ENCODE data around the gene AMH. TPM values are rescaled to one million over a fixed set of nuclear protein-coding genes. Genes with fewer than 3 reads are reported as not detected.

Gene AMH
- total and polyA plus RNA-seq, 2 of the 4 experiments (the other 2 are of a cell fraction), result 0.86 TPM; not detected in 1

- dilution Hi-C loops (cut with HindIII; ENCODE audit: low sequenced_read_pairs, unreplicated experiment) (no loop called here), intact Hi-C loops (cut with micrococcal nuclease) (no loop called here), in situ Hi-C loops (cut with MboI; ENCODE audit: low sequenced_read_pairs) (no loop called here)
- Histone ChIP-seq H2BK20ac (ENCODE audit: low read depth, low read length) (no peak overlapping the region), H3K18ac (ENCODE audit: low read depth, low read length) (no peak overlapping the region), H3K4me1 (ENCODE audit: control insufficient read depth, insufficient read depth, low read length) (peaks cover 8% of the 10 kb centered on the region; the same call in 1 of the 2 replicates), H3K9me1 (ENCODE audit: insufficient read depth, low read length) (peaks cover 6% of the 10 kb centered on the region), H3K27me3 (ENCODE audit: control insufficient read depth, insufficient read depth, low read length) (peaks cover 3% of the 10 kb centered on the region; the same call in 1 of the 2 replicates), H4K8ac (ENCODE audit: low read depth in 2 of 2, low read length in 2 of 2) (no peak overlapping the region), H2BK120ac (ENCODE audit: low read depth, low read length) (no peak overlapping the region), H2AK5ac (ENCODE audit: low read depth, low read length) (no peak overlapping the region), H3K9me3 (ENCODE audit: control insufficient read depth, insufficient read depth, low read length) (no peaks in the 10 kb centered on the region), H3K23ac (ENCODE audit: low read depth, low read length) (no peak overlapping the region), H2AFZ (replicated peaks; ENCODE audit: low read length, poor library complexity) (no peak overlapping the region), H4K91ac (ENCODE audit: insufficient read depth, low read depth, low read length) (no peak overlapping the region), H2BK5ac (ENCODE audit: low read depth, low read length, poor library complexity, severe bottlenecking) (no peak overlapping the region), H3K9ac (ENCODE audit: low read depth, low read length) (no peak overlapping the region), H3K14ac (replicated peaks; ENCODE audit: low read depth, low read length) (no peak overlapping the region), H3K27ac (ENCODE audit: insufficient read depth, low read length) (no peak overlapping the region), H4K20me1 (ENCODE audit: insufficient read depth, low read length) (peaks cover 82% of the 10 kb centered on the region), H3K79me1 (ENCODE audit: low read depth in 1 of 2, low read length in 2 of 2) (peaks cover 4 to 46% of the 10 kb centered on the region in 2 experiments; a peak in 2 of 4 replicates), H2BK15ac (ENCODE audit: low read depth, low read length) (no peak overlapping the region), H3K56ac (ENCODE audit: extremely low read depth, insufficient read depth, low read length) (no peak overlapping the region), H4K5ac (ENCODE audit: low read depth, low read length) (no peak overlapping the region), H3K4ac (ENCODE audit: low read depth, low read length) (no peak overlapping the region), H2AK9ac (replicated peaks; ENCODE audit: low read depth, low read length, poor library complexity) (no peak overlapping the region), H3K36me3 (ENCODE audit: control insufficient read depth, insufficient read depth, low read length) (peaks cover 57% of the 10 kb centered on the region), H3K4me2 (ENCODE audit: low read depth, low read length) (no peak overlapping the region), H3K4me3 (ENCODE audit: insufficient read depth, low read depth, low read length) (no peak overlapping the region)
- POLR2A ChIA-PET (ENCODE audit: unreplicated experiment), result no interaction called here
- no TSS peak for BruUV-seq (replicated peaks)
- CTCF ChIA-PET, result no interaction called here
- DNase-seq (no peak), ATAC-seq (ENCODE audit: low read depth) (no peak)
- WGBS, 2 experiments (ENCODE audit: extremely low coverage in 2 of 2, insufficient read length in 1 of 2), result 88% methylated on average over 6 of the region's 15 CpGs; no CpG with 5 or more reads in 1 of the 2 experiments
- no peak for TF ChIP-seq BHLHE40 (IDR thresholded peaks at IDR 0.05; ENCODE audit: low read depth, low read length)
- TF ChIP-seq RAD21 (IDR thresholded peaks at IDR 0.05; ENCODE audit: low read length), result no peak
- TF ChIP-seq ELK1 (IDR thresholded peaks at IDR 0.05; ENCODE audit: borderline replicate concordance, low read depth, low read length), result no peak
- no peak for TF ChIP-seq MAZ (IDR thresholded peaks at IDR 0.05; ENCODE audit: borderline replicate concordance, low read depth, low read length)
- no peak for TF ChIP-seq NFE2L2 (IDR thresholded peaks at IDR 0.05; ENCODE audit: low read depth, low read length)
- TF ChIP-seq RFX5 (IDR thresholded peaks at IDR 0.05; ENCODE audit: low read depth, low read length), result no peak
- TF ChIP-seq MAFK (IDR thresholded peaks at IDR 0.05; ENCODE audit: low read depth, low read length), result no peak
- no peak for TF ChIP-seq USF2 (IDR thresholded peaks at IDR 0.05; ENCODE audit: low read depth, low read length)
- no peak for TF ChIP-seq CTCF (conservative IDR thresholded peaks at IDR 0.05; ENCODE audit: low read depth, low read length)
These were observed 3.9 kb upstream of the AMH start for GRCh38 chr19:2245273-2245672.

Data from IMR-90 (cell line).